ENCODE measurements around the gene ASCL5.

DNA sequence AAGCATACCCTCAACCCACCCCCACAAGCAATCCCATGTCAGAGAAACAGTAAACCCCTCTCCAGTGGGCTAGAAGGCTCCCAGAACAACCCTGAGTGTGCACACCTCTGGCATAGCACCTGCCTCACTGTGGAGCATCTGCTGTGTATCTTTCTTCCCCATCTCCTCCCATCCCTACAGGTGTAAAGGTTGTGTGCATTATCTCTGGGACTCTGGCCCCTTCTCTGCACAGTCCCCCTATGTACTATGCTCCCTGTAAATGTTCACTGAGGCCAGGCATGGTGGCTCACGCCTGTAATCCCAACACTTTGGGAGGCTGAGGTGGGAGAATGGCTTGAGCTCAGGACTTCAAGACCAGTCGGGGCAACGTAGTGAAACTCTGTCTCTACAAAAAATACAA lies 14.1 kb downstream of the ASCL5 start:
- TF ChIP-seq, protein P1, sequence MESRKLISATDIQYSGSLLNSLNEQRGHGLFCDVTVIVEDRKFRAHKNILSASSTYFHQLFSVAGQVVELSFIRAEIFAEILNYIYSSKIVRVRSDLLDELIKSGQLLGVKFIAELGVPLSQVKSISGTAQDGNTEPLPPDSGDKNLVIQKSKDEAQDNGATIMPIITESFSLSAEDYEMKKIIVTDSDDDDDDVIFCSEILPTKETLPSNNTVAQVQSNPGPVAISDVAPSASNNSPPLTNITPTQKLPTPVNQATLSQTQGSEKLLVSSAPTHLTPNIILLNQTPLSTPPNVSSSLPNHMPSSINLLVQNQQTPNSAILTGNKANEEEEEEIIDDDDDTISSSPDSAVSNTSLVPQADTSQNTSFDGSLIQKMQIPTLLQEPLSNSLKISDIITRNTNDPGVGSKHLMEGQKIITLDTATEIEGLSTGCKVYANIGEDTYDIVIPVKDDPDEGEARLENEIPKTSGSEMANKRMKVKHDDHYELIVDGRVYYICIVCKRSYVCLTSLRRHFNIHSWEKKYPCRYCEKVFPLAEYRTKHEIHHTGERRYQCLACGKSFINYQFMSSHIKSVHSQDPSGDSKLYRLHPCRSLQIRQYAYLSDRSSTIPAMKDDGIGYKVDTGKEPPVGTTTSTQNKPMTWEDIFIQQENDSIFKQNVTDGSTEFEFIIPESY (CRISPR knock-in tag; IDR thresholded peaks at IDR 0.05): no peak
- TF ChIP-seq, protein P2, sequence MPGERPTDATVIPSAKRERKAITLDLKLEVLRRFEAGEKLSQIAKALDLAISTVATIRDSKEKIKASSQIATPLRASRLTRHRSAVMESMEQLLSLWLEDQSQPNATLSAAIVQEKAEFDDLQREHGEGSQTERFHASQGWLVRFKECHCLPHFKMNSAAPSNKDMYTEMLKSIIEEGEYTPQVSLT (CRISPR knock-in tag; IDR thresholded peaks at IDR 0.05; ENCODE audit: borderline replicate concordance, low read depth): no peak
- no peak for TF ChIP-seq ESRRA (CRISPR knock-in tag; IDR thresholded peaks at IDR 0.05; ENCODE audit: low read depth)
- no peak for TF ChIP-seq KDM4B (CRISPR knock-in tag; IDR thresholded peaks at IDR 0.05)
- TF ChIP-seq HHEX (CRISPR knock-in tag; IDR thresholded peaks at IDR 0.05): no peak
- TF ChIP-seq EP300 (IDR thresholded peaks at IDR 0.05; ENCODE audit: low read depth in 2 of 2, low read length in 2 of 2): no peak
- TF ChIP-seq EP300 (CRISPR knock-in tag; IDR thresholded peaks at IDR 0.05; ENCODE audit: borderline replicate concordance): no peak
- TF ChIP-seq ZNF207 (IDR thresholded peaks at IDR 0.05; ENCODE audit: borderline replicate concordance): no peak
- TF ChIP-seq ZNF782 (CRISPR knock-in tag; IDR thresholded peaks at IDR 0.05; ENCODE audit: borderline replicate concordance): no peak
